MCF 10A (cell line): ENCODE data around the gene HID1. TPM values are rescaled to one million over a fixed set of nuclear protein-coding genes. Genes with fewer than 3 reads are reported as not detected.

Experiments
- BruUV-seq: library from RNA; stranded (reverse); fragments of 400-500 nt; replicated peaks from 2 replicates; lab custom pipeline; 2021; lab: Mats Ljungman, UMichigan
- CTCF ChIA-PET: fragments of 300-600 bp; sonication (Branson Sonifier 250); formaldehyde crosslinking; extraction: SDS; loops from one replicate; lab custom pipeline; 2021; ENCODE audit warnings: antibody characterized with exemption, inconsistent platforms; lab: Yijun Ruan, JAX
- POLR2A ChIA-PET: fragments of 300-600, 350-650 bp; sonication (Branson Sonifier 250); formaldehyde crosslinking; extraction: SDS; loops from one replicate; lab custom pipeline; 2020; ENCODE audit warnings: antibody characterized with exemption, inconsistent platforms; lab: Yijun Ruan, JAX
- DNase-seq: peaks from one replicate; pipeline ENCODE4 v3.0.0-alpha.2; 2018; ENCODE audit not compliant: unreplicated experiment
- H3K27ac Mint-ChIP-seq: one replicate; pipeline ENCODE4 v1.8.0; 2022; ENCODE audit warnings: mild to moderate bottlenecking, low read depth, mixed read lengths; ENCODE audit not compliant: unreplicated experiment
- H3K27me3 Mint-ChIP-seq: one replicate; pipeline ENCODE4 v1.8.0; 2022; ENCODE audit warnings: mixed read lengths; ENCODE audit not compliant: insufficient read depth, unreplicated experiment
- H3K36me3 Mint-ChIP-seq: one replicate; pipeline ENCODE4 v1.8.0; 2022; ENCODE audit warnings: mild to moderate bottlenecking, moderate library complexity, mixed read lengths; ENCODE audit not compliant: insufficient read depth, unreplicated experiment
- H3K4me1 Mint-ChIP-seq: one replicate; pipeline ENCODE4 v1.8.0; 2022; ENCODE audit warnings: mixed read lengths; ENCODE audit not compliant: insufficient read depth, unreplicated experiment
- H3K4me3 Mint-ChIP-seq: one replicate; pipeline ENCODE4 v1.8.0; 2022; ENCODE audit warnings: mild to moderate bottlenecking, moderate library complexity, mixed read lengths; ENCODE audit not compliant: unreplicated experiment
- H3K9me3 Mint-ChIP-seq: one replicate; pipeline ENCODE4 v1.8.0; 2022; ENCODE audit warnings: mixed read lengths; ENCODE audit not compliant: unreplicated experiment
- intact Hi-C: fragments of 100-400 bp; cut with micrococcal nuclease; formaldehyde crosslinking; loops from 2 replicates; pipeline ENCODE4 v1.14.1; 2022
- total RNA-seq: library from RNA; stranded (reverse); gene quantifications from 2 replicates; pipeline ENCODE4 v1.2.3, GENCODE V29; 2022
- TF ChIP-seq, protein P1 (sequence below): fragments of 200-600 bp; IDR thresholded peaks from one replicate; pipeline ENCODE4 v1.8.0; 2022; ENCODE audit warnings: antibody characterized with exemption, mild to moderate bottlenecking; ENCODE audit not compliant: unreplicated experiment

The HID1 gene
- total RNA-seq, 1 experiment from 2014 or later = 3.2 TPM

DNA sequence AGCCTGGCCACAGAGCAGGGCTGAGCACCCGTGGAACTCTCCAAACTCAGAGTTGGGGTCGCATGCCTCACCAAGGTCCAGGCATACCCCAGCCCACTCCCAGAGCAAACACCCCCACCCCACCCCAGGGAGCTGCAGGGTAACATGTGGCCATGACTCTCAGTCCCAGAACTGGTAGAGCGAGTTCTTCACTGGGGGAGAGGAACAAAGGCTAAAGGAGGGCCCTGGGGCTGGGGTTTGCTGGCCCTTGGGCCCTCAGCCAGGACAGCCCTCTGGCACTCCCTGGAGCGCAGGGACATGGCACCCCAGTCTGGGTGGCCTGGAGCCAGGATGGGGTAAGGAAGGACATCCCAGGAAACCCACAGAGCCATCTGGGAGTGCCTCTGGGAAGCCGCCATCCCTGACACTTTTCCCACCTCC lies 4.2 kb downstream of the HID1 start:
- Mint-ChIP-seq H3K9me3 (no peaks in the 10 kb centered on the region), H3K27me3 (peaks cover 10% of the 10 kb centered on the region), H3K4me1 (peaks cover 13% of the 10 kb centered on the region), H3K27ac (no peak overlapping the region), H3K4me3 (no peak overlapping the region), H3K36me3 (no peaks in the 10 kb centered on the region)
- no TSS peak for BruUV-seq
- intact Hi-C loops = no loop called here
- no peak for DNase-seq
- TF ChIP-seq, protein P1, sequence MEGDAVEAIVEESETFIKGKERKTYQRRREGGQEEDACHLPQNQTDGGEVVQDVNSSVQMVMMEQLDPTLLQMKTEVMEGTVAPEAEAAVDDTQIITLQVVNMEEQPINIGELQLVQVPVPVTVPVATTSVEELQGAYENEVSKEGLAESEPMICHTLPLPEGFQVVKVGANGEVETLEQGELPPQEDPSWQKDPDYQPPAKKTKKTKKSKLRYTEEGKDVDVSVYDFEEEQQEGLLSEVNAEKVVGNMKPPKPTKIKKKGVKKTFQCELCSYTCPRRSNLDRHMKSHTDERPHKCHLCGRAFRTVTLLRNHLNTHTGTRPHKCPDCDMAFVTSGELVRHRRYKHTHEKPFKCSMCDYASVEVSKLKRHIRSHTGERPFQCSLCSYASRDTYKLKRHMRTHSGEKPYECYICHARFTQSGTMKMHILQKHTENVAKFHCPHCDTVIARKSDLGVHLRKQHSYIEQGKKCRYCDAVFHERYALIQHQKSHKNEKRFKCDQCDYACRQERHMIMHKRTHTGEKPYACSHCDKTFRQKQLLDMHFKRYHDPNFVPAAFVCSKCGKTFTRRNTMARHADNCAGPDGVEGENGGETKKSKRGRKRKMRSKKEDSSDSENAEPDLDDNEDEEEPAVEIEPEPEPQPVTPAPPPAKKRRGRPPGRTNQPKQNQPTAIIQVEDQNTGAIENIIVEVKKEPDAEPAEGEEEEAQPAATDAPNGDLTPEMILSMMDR = no peak
- ChIA-PET CTCF (interaction anchor here (0.6 to 2.4 kb wide), 4 partner anchors 10 to 354 kb away, joined by 3 to 11 read pairs (median 4); partner anchors contain the start of gene OTOP2), POLR2A (no interaction called here)

DNA sequence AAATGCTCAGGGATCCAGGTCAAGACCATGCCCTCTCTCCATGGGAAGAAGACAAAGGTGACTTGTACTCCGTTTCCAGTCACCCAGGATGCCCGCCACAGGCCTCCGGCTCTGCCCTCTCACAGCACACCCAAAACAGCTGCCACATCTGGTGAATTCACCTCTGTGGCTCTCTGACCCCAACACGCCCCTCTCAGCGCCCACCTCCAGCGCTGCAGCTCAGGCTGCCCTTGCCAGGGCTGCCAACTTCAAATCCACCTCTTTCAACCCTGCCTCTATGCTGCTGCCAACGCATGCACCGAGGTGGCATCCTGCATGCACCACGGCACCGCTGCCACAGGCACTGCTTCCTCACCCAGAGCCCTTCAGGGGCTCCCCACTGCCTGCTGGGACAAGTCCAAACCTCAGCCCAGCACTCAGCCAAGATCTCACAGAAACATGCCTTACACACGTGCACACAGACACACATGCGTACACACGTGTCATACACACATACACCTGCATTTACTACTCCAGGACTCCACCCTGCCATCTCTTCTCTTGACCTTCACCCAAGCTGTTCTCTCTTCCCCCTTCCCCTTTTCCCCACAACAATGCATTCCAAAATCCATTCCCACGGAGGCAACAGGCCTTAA lies 7.5 kb downstream of the HID1 start:
- H3K4me1 Mint-ChIP-seq = peaks cover 17% of the 10 kb centered on the region
- ChIA-PET POLR2A (interaction anchor here (0.6 kb wide), 1 partner anchor 210 kb away, joined by 3 read pairs; no protein-coding TSS in a partner anchor), CTCF (no interaction called here)
- TF ChIP-seq, protein P1 = no peak
- DNase-seq = no peak
- BruUV-seq = no TSS peak
- no peaks in the 10 kb centered on the region for H3K27me3 Mint-ChIP-seq
- H3K9me3 Mint-ChIP-seq = no peaks in the 10 kb centered on the region
- no peak overlapping the region for H3K4me3 Mint-ChIP-seq
- no peak overlapping the region for H3K27ac Mint-ChIP-seq
- intact Hi-C loops = no loop called here
- H3K36me3 Mint-ChIP-seq = no peaks in the 10 kb centered on the region

DNA sequence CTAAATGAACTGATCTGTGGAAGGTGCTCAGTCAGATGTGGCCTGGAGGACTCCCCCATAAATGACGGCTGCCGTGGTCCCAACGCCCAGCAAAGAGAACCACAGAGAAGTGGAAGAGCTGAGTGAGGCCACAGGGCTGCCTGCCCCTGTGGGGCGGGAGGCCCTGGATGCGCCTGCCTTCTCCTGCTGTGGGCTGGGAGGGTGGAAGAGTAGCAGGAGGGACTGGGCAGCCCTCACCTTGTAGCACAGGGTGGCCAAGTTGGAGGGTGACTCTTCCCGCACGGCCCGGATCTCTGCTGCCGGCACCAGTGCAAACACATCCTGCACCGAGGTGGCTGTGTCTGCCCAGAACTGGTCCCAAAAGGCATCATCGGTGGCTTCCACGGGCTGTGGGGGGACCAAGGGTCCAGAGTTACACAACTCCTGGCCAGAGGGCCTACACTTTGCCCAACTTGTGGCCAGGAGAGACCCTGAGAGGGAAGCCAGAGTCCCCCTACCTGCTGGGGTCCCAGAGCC lies 8.3 kb downstream of the HID1 start:
- no TSS peak for BruUV-seq
- intact Hi-C loops = no loop called here
- ChIA-PET CTCF (interaction anchor here (0.9 kb wide), 1 partner anchor 48 kb away, joined by 4 read pairs; no protein-coding TSS in a partner anchor), POLR2A (interaction anchor here (0.6 kb wide), 2 partner anchors 211 to 256 kb away, joined by 3 to 4 read pairs; no protein-coding TSS in a partner anchor)
- no peaks in the 10 kb centered on the region for H3K9me3 Mint-ChIP-seq
- H3K4me1 Mint-ChIP-seq = peaks cover 21% of the 10 kb centered on the region
- no peak for DNase-seq
- H3K27me3 Mint-ChIP-seq = no peaks in the 10 kb centered on the region
- H3K4me3 Mint-ChIP-seq = no peak overlapping the region
- no peaks in the 10 kb centered on the region for H3K36me3 Mint-ChIP-seq
- no peak overlapping the region for H3K27ac Mint-ChIP-seq
- TF ChIP-seq, protein P1 = no peak

DNA sequence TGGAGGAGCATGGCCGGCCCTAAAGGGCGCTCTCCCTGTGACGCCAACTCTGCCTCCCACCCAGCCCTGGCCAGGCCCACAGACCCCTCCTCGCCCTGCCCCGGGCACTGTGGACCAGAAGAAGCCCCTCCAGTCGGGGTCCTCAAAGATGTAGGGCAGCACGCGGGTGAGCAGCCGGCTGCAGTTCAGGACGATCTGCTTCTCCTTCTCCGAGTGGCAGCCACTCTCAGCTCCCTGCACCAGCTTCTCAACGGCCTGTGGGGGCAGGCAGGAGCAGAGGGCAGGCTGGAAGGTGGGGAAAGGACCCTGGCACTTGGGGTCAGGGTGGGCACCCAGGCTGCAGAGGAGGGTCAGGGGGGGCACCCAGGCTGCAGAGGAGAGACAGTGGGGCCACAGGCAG lies 8.9 kb downstream of the HID1 start:
- no peak for DNase-seq
- H3K27me3 Mint-ChIP-seq = no peaks in the 10 kb centered on the region
- no peaks in the 10 kb centered on the region for H3K9me3 Mint-ChIP-seq
- peaks cover 21% of the 10 kb centered on the region for H3K4me1 Mint-ChIP-seq
- CTCF ChIA-PET = interaction anchor here (0.6 to 8.6 kb wide), 5 partner anchors 40 to 372 kb away, joined by 3 to 233 read pairs (median 4); partner anchors contain the start of genes OTOP2 and USH1G
- POLR2A ChIA-PET = no interaction called here
- intact Hi-C loops = no loop called here
- no TSS peak for BruUV-seq
- no peaks in the 10 kb centered on the region for H3K36me3 Mint-ChIP-seq
- no peak overlapping the region for H3K27ac Mint-ChIP-seq
- TF ChIP-seq, protein P1 = no peak
- no peak overlapping the region for H3K4me3 Mint-ChIP-seq
